Endothelial cell (in vitro differentiated cells): ENCODE measurements around the gene SPI1. TPM values are rescaled to one million over a fixed set of nuclear protein-coding genes. Genes with fewer than 3 reads are reported as not detected.

Experiments used
- DNase-seq: peaks from one replicate; pipeline ENCODE4 v3.0.0; 2021; ENCODE audit warnings: low spot score
- H3K27ac Mint-ChIP-seq: one replicate; pipeline ENCODE4 v1.8.0; 2021; ENCODE audit warnings: mixed read lengths, inconsistent platforms; ENCODE audit not compliant: unreplicated experiment
- H3K27me3 Mint-ChIP-seq: one replicate; pipeline ENCODE4 v1.8.0; 2021; ENCODE audit warnings: mild to moderate bottlenecking, moderate library complexity, mixed read lengths, inconsistent platforms; ENCODE audit not compliant: unreplicated experiment
- H3K36me3 Mint-ChIP-seq: one replicate; pipeline ENCODE4 v1.8.0; 2021; ENCODE audit warnings: mild to moderate bottlenecking, low read depth, mixed read lengths, inconsistent platforms; ENCODE audit not compliant: unreplicated experiment
- H3K4me1 Mint-ChIP-seq: one replicate; pipeline ENCODE4 v1.8.0; 2021; ENCODE audit warnings: mild to moderate bottlenecking, mixed read lengths, inconsistent platforms; ENCODE audit not compliant: unreplicated experiment
- H3K4me3 Mint-ChIP-seq: one replicate; pipeline ENCODE4 v1.8.0; 2021; ENCODE audit warnings: mild to moderate bottlenecking, mixed read lengths, inconsistent platforms; ENCODE audit not compliant: unreplicated experiment
- H3K9me3 Mint-ChIP-seq: one replicate; pipeline ENCODE4 v1.8.0; 2021; ENCODE audit warnings: mixed read lengths, inconsistent platforms; ENCODE audit not compliant: unreplicated experiment
- CTCF ChIP-seq: fragments of 200-600 bp; sonication (generic); IDR thresholded peaks from one replicate; pipeline ENCODE4 v1.5.0; 2021; ENCODE audit warnings: antibody characterized with exemption; ENCODE audit not compliant: unreplicated experiment
- total RNA-seq: library from RNA; stranded (reverse); fragmentation: NEBNext Ultra II Directional; extraction: Animal tissue kit (Norgen Biotek cat#: 25700); gene quantifications from one replicate; pipeline ENCODE4 v1.2.1, GENCODE V29; 2021; ENCODE audit not compliant: unreplicated experiment

Gene SPI1
- total RNA-seq, 1 donor from 2014 or later, result not detected

GRCh38 chr11:47417712-47418111 is 39.4 kb upstream of the SPI1 start:
- no peak for TF ChIP-seq CTCF
- no peak overlapping the region for H3K4me3 Mint-ChIP-seq
- H3K4me1 Mint-ChIP-seq, result no peaks in the 10 kb centered on the region
- H3K27me3 Mint-ChIP-seq, result peaks cover 21% of the 10 kb centered on the region
- H3K27ac Mint-ChIP-seq, result no peak overlapping the region
- no peak for DNase-seq
- peaks cover 25% of the 10 kb centered on the region for H3K36me3 Mint-ChIP-seq
- no peaks in the 10 kb centered on the region for H3K9me3 Mint-ChIP-seq

GRCh38 chr11:47415949-47416472 is 37.7 kb upstream of the SPI1 start:
- DNase-seq, result no peak
- H3K27me3 Mint-ChIP-seq, result peaks cover 16% of the 10 kb centered on the region

GRCh38 chr11:47415091-47415854 is 36.9 kb upstream of the SPI1 start:
- Mint-ChIP-seq H3K27me3 (peaks cover 16% of the 10 kb centered on the region), H3K27ac (no peak overlapping the region), H3K9me3 (no peaks in the 10 kb centered on the region), H3K36me3 (peaks cover 21% of the 10 kb centered on the region), H3K4me1 (no peaks in the 10 kb centered on the region), H3K4me3 (no peak overlapping the region)
- TF ChIP-seq CTCF, result no peak
- no peak for DNase-seq

More at GRCh38 chr11:47415949-47416472, 37.7 kb upstream of the SPI1 start:
- Mint-ChIP-seq H3K27ac (no peak overlapping the region), H3K4me1 (no peaks in the 10 kb centered on the region), H3K36me3 (peaks cover 21% of the 10 kb centered on the region), H3K9me3 (no peaks in the 10 kb centered on the region), H3K4me3 (no peak overlapping the region)
- no peak for TF ChIP-seq CTCF

- H3K36me3 Mint-ChIP-seq, result peaks cover 16% of the 10 kb centered on the region
- peaks cover 12% of the 10 kb centered on the region for H3K27me3 Mint-ChIP-seq
- no peak for TF ChIP-seq CTCF
- no peak for DNase-seq
- H3K27ac Mint-ChIP-seq, result no peak overlapping the region
- no peak overlapping the region for H3K4me3 Mint-ChIP-seq
- no peaks in the 10 kb centered on the region for H3K9me3 Mint-ChIP-seq
- H3K4me1 Mint-ChIP-seq, result no peaks in the 10 kb centered on the region
Observed at GRCh38 chr11:47414685-47415070, 36.3 kb upstream of the SPI1 start.
